ENCODE data around the gene RXRA.

- TF ChIP-seq POLR2A (IDR thresholded peaks at IDR 0.05; ENCODE audit: low read depth, low read length) = no peak
- TF ChIP-seq POLR2AphosphoS5 (IDR thresholded peaks at IDR 0.05; ENCODE audit: low read depth, low read length) = no peak
Observed at GRCh38 chr9:134346151-134346550, 19.9 kb downstream of the RXRA start.

All from GM12891 (cell line).